ENCODE data around the gene NTSR1. TPM values are rescaled to one million over a fixed set of nuclear protein-coding genes. Genes with fewer than 3 reads are reported as not detected.

Gene NTSR1
- polyA plus RNA-seq, 1 donor from 2014 or later: 0.05 TPM

DNA sequence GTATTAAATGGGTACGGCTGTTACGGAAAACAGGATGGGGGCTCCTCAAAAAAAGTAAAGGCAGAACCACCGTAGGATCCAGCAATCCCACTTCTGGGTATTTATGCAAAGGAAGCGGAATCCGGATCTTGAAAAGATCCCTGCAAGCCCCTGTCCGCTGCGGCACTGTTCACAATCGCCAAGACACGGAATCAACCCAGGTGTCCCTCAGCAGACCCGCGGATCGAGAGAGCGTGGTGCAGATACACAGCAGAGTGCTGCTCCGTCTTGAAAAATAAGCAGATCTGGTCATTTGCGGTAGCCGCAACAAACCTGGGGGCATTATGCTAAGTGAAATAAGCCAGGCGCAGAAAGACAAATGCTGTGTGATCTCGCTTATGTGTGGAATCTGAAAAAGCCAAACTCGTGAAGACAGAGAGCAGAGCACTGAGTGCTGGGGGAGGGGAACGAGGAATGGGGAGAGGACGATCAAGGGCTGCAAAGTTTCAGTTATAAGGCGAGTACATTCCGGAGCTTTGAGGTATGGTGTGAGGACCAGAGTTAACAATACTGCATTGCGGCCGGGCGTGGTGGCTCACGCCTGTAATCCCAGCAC lies 41.3 kb downstream of the NTSR1 start:
- no peak for TF ChIP-seq TAF1 (IDR thresholded peaks at IDR 0.05; ENCODE audit: low read depth)
- no peak for TF ChIP-seq POLR2AphosphoS5 (IDR thresholded peaks at IDR 0.05)
- TF ChIP-seq RAD21 (conservative IDR thresholded peaks at IDR 0.05): no peak
- TF ChIP-seq MXI1 (conservative IDR thresholded peaks at IDR 0.05; ENCODE audit: poor library complexity, severe bottlenecking): no peak
- TF ChIP-seq, protein P1, sequence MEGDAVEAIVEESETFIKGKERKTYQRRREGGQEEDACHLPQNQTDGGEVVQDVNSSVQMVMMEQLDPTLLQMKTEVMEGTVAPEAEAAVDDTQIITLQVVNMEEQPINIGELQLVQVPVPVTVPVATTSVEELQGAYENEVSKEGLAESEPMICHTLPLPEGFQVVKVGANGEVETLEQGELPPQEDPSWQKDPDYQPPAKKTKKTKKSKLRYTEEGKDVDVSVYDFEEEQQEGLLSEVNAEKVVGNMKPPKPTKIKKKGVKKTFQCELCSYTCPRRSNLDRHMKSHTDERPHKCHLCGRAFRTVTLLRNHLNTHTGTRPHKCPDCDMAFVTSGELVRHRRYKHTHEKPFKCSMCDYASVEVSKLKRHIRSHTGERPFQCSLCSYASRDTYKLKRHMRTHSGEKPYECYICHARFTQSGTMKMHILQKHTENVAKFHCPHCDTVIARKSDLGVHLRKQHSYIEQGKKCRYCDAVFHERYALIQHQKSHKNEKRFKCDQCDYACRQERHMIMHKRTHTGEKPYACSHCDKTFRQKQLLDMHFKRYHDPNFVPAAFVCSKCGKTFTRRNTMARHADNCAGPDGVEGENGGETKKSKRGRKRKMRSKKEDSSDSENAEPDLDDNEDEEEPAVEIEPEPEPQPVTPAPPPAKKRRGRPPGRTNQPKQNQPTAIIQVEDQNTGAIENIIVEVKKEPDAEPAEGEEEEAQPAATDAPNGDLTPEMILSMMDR (IDR thresholded peaks at IDR 0.05; ENCODE audit: poor library complexity, severe bottlenecking): no peak
- H2AFZ ChIP-seq (ENCODE audit: low read depth, low read length): no peak overlapping the region
- no peak overlapping the region for H3K4me3 ChIP-seq (ENCODE audit: low read length)
- H3K9me2 ChIP-seq (ENCODE audit: insufficient read depth, low read length): no peaks in the 10 kb centered on the region
- no peaks in the 10 kb centered on the region for H3K36me3 ChIP-seq (ENCODE audit: insufficient read depth, low read length)
- H3K9ac ChIP-seq (ENCODE audit: low read length): no peak overlapping the region
- no peaks in the 10 kb centered on the region for H3K27me3 ChIP-seq (ENCODE audit: insufficient read depth, low read depth, low read length)
- no peaks in the 10 kb centered on the region for H3K9me3 ChIP-seq (ENCODE audit: low read length)
- H3K79me2 ChIP-seq (replicated peaks; ENCODE audit: insufficient read depth, low read length): no peaks in the 10 kb centered on the region
- no peak overlapping the region for H3K4me2 ChIP-seq (ENCODE audit: low read length)
- no peaks in the 10 kb centered on the region for H4K20me1 ChIP-seq (ENCODE audit: insufficient read depth)
- no peaks in the 10 kb centered on the region for H3F3A ChIP-seq (ENCODE audit: insufficient read depth, low read length, poor library complexity, severe bottlenecking)
- H3K27ac ChIP-seq (ENCODE audit: low read length): no peak overlapping the region

DNA sequence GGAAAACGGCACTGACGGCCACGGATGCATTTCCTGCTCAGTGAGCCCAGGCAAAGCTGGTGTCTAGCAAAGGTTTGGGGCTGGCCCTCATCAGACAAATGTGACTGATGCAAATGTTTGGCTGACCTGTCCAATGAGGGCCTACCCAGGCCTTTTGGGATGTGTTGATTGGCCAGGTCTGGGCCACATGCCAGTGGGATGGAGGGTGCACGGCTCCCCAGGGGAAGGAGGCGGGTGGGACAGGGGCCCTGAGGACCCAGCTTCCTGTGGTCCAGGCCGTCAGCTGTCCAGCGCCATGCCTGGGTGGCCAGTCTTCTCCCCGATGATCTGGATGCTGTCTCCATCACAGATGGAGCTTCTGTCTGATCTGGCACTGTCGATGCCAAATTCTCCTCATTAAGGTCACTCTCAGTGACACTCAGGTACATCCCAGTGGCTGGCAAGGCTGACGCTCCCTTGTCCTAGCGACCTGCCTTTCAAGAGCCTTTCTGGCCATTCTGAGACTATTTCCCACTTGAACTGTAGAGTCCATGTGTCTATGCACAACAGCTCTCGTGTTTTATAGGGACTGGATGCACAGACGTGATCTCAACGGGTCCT lies 43.0 kb downstream of the NTSR1 start:
- Histone ChIP-seq H2AFZ (ENCODE audit: low read depth, low read length) (no peak overlapping the region), H3K79me2 (replicated peaks; ENCODE audit: insufficient read depth, low read length) (no peaks in the 10 kb centered on the region), H3K9me3 (ENCODE audit: low read length) (no peaks in the 10 kb centered on the region), H4K20me1 (ENCODE audit: insufficient read depth) (no peaks in the 10 kb centered on the region), H3K36me3 (ENCODE audit: insufficient read depth, low read length) (no peaks in the 10 kb centered on the region), H3K9me2 (ENCODE audit: insufficient read depth, low read length) (no peaks in the 10 kb centered on the region), H3K9ac (ENCODE audit: low read length) (no peak overlapping the region), H3K4me2 (ENCODE audit: low read length) (no peak overlapping the region), H3K4me3 (ENCODE audit: low read length) (no peak overlapping the region), H3K27me3 (ENCODE audit: insufficient read depth, low read depth, low read length) (no peaks in the 10 kb centered on the region), H3F3A (ENCODE audit: insufficient read depth, low read length, poor library complexity, severe bottlenecking) (no peaks in the 10 kb centered on the region), H3K27ac (ENCODE audit: low read length) (no peak overlapping the region)
- TF ChIP-seq, protein P2, sequence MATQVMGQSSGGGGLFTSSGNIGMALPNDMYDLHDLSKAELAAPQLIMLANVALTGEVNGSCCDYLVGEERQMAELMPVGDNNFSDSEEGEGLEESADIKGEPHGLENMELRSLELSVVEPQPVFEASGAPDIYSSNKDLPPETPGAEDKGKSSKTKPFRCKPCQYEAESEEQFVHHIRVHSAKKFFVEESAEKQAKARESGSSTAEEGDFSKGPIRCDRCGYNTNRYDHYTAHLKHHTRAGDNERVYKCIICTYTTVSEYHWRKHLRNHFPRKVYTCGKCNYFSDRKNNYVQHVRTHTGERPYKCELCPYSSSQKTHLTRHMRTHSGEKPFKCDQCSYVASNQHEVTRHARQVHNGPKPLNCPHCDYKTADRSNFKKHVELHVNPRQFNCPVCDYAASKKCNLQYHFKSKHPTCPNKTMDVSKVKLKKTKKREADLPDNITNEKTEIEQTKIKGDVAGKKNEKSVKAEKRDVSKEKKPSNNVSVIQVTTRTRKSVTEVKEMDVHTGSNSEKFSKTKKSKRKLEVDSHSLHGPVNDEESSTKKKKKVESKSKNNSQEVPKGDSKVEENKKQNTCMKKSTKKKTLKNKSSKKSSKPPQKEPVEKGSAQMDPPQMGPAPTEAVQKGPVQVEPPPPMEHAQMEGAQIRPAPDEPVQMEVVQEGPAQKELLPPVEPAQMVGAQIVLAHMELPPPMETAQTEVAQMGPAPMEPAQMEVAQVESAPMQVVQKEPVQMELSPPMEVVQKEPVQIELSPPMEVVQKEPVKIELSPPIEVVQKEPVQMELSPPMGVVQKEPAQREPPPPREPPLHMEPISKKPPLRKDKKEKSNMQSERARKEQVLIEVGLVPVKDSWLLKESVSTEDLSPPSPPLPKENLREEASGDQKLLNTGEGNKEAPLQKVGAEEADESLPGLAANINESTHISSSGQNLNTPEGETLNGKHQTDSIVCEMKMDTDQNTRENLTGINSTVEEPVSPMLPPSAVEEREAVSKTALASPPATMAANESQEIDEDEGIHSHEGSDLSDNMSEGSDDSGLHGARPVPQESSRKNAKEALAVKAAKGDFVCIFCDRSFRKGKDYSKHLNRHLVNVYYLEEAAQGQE (IDR thresholded peaks at IDR 0.05; ENCODE audit: borderline replicate concordance): no peak
- TF ChIP-seq EZH2 (IDR thresholded peaks at IDR 0.05; ENCODE audit: borderline replicate concordance, insufficient read depth, low read length, poor library complexity, severe bottlenecking) (no peak), EP300 (conservative IDR thresholded peaks at IDR 0.05; ENCODE audit: poor library complexity, severe bottlenecking) (no peak), RAD21 (conservative IDR thresholded peaks at IDR 0.05) (no peak), TAF1 (IDR thresholded peaks at IDR 0.05; ENCODE audit: low read depth) (no peak), POLR2AphosphoS5 (IDR thresholded peaks at IDR 0.05) (no peak), MXI1 (conservative IDR thresholded peaks at IDR 0.05; ENCODE audit: poor library complexity, severe bottlenecking) (no peak), SMC3 (conservative IDR thresholded peaks at IDR 0.05; ENCODE audit: poor library complexity) (no peak)
- TF ChIP-seq, protein P1 (IDR thresholded peaks at IDR 0.05; ENCODE audit: poor library complexity, severe bottlenecking): no peak

Measured in neural cell (in vitro differentiated cells).